K562 (cell line): ENCODE data around the gene IL4I1. TPM values are rescaled to one million over a fixed set of nuclear protein-coding genes. Genes with fewer than 3 reads are reported as not detected.
A peak's percentile ranks its signal among the peaks of the same experiment; 100 is the strongest.

ENCODE experiments used
- ATF7 ChIP-seq: fragments of 450-650 bp; IDR thresholded peaks from 2 replicates; pipeline ENCODE4 v1.7.1; 2014; ENCODE audit warnings: mild to moderate bottlenecking, moderate library complexity
- CEBPB ChIP-seq: fragments of 450-650 bp; IDR thresholded peaks from 2 replicates; pipeline ENCODE4 v1.6.1; 2016; ENCODE audit warnings: missing genetic modification characterization, missing compliant biosample characterization
- CREB1 ChIP-seq, 2 experiments: sonication (generic) in 1 of 2; formaldehyde crosslinking in 1 of 2; IDR thresholded peaks; 2 replicates each; pipeline versions ENCODE4 v1.6.1 to v1.8.0; 2012 to 2022; ENCODE audit warnings: inconsistent platforms in 1 of 2, mild to moderate bottlenecking in 1 of 2, missing genetic modification reagents in 1 of 2, moderate library complexity in 1 of 2
- E2F8 ChIP-seq: fragments of 450-650 bp; IDR thresholded peaks from 2 replicates; pipeline ENCODE4 v1.7.1; 2018; ENCODE audit warnings: mild to moderate bottlenecking, low read depth; ENCODE audit not compliant: partially characterized antibody
- FOXM1 ChIP-seq, 2 experiments: fragments of 450-650 bp in 1 of 2; sonication (generic) in 1 of 2; formaldehyde crosslinking in 1 of 2; IDR thresholded peaks; 2 replicates each; pipeline versions ENCODE4 v1.6.1 to v1.9.0; 2017 to 2022; ENCODE audit warnings: low read depth in 2 of 2, mild to moderate bottlenecking in 2 of 2, missing genetic modification reagents in 1 of 2, moderate library complexity in 1 of 2
- GTF2F1 ChIP-seq: IDR thresholded peaks from 2 replicates; pipeline ENCODE4 v1.6.1; 2011; ENCODE audit warnings: low read depth, low read length, improper control_type of control experiment
- HES1 ChIP-seq: fragments of 450-650 bp; IDR thresholded peaks from 2 replicates; pipeline ENCODE4 v1.6.1; 2016; ENCODE audit warnings: low read depth, mild to moderate bottlenecking, moderate library complexity
- HLTF ChIP-seq: fragments of 450-650 bp; IDR thresholded peaks from 2 replicates; pipeline ENCODE4 v1.6.1; 2016
- KAT8 ChIP-seq: fragments of 450-650 bp; IDR thresholded peaks from 2 replicates; pipeline ENCODE4 v1.6.1; 2016; ENCODE audit warnings: low read depth, mild to moderate bottlenecking
- MTA1 ChIP-seq: fragments of 450-650 bp; IDR thresholded peaks from 2 replicates; pipeline ENCODE4 v1.6.1; 2017; ENCODE audit warnings: borderline replicate concordance
- NBN ChIP-seq: fragments of 450-650 bp; IDR thresholded peaks from 2 replicates; pipeline ENCODE4 v1.6.1; 2016; ENCODE audit warnings: low read depth, mild to moderate bottlenecking
- NFE2L1 ChIP-seq: fragments of 450-650 bp; IDR thresholded peaks from 2 replicates; pipeline ENCODE4 v1.6.1; 2016; ENCODE audit warnings: missing genetic modification characterization, low read depth, mild to moderate bottlenecking, missing compliant biosample characterization, moderate library complexity, borderline replicate concordance
- POLR2H ChIP-seq: IDR thresholded peaks from 2 replicates; pipeline ENCODE4 v1.6.1; 2016; ENCODE audit warnings: missing genetic modification characterization, low read depth, mild to moderate bottlenecking, control low read depth, missing compliant biosample characterization, moderate library complexity
- PTTG1 ChIP-seq: fragments of 450-650 bp; IDR thresholded peaks from 2 replicates; pipeline ENCODE4 v1.6.1; 2016; ENCODE audit warnings: low read depth, mild to moderate bottlenecking, missing genetic modification characterization, missing compliant biosample characterization
- RBFOX2 ChIP-seq: fragments of 200-400 bp; formaldehyde crosslinking; IDR thresholded peaks from 2 replicates; pipeline ENCODE4 v1.6.1; 2017; ENCODE audit warnings: low read depth, mild to moderate bottlenecking, low read length, moderate library complexity
- SMARCA4 ChIP-seq: fragments of 450-650 bp; IDR thresholded peaks from 2 replicates; pipeline ENCODE4 v1.6.1; 2016
- TEAD1 ChIP-seq, 2 experiments: fragments of 450-650 bp in 1 of 2; sonication (generic) in 1 of 2; formaldehyde crosslinking; IDR thresholded peaks; 2 replicates each; pipeline versions ENCODE4 v1.4.0 to v1.8.0; 2020 to 2022; ENCODE audit warnings: mild to moderate bottlenecking in 2 of 2, missing genetic modification reagents in 1 of 2
- XRCC4 ChIP-seq: IDR thresholded peaks from one replicate; pipeline ENCODE4 v1.6.1; 2011; ENCODE audit not compliant: insufficient read depth, insufficient read length; ENCODE audit errors: extremely low read depth
- ZNF121 ChIP-seq: sonication (generic); formaldehyde crosslinking; conservative IDR thresholded peaks from 2 replicates; pipeline ENCODE4 v1.8.0; 2022; ENCODE audit warnings: missing genetic modification reagents
- ZNF347 ChIP-seq: fragments of 450-650 bp; formaldehyde crosslinking; IDR thresholded peaks from 2 replicates; pipeline ENCODE4 v1.4.0; 2020; ENCODE audit warnings: low read depth, mild to moderate bottlenecking, moderate library complexity
- ZNF41 ChIP-seq: fragments of 250-450 bp; sonication (Bioruptor Pico); conservative IDR thresholded peaks from 2 replicates; pipeline ENCODE4 v1.4.0; 2020; ENCODE audit warnings: mild to moderate bottlenecking
- ZNF445 ChIP-seq: fragments of 250-450 bp; sonication (Bioruptor Pico); IDR thresholded peaks from 2 replicates; pipeline ENCODE4 v1.4.0; 2020; ENCODE audit warnings: low read depth, mild to moderate bottlenecking, moderate library complexity
- polyA plus RNA-seq, 8 experiments: library from polyadenylated mRNA; depleted of rRNA in 4 of 8; stranded (reverse) in 5 of 8; unstranded in 3 of 8; fragments of >200 nt; fragmentation: Nextera tagmentation in 2 of 8; fragmentation: Illumina TruSeq in 1 of 8; extraction: Ambion mirVana in 2 of 8; extraction: Trizol in 1 of 8; gene quantifications; 2 replicates each; pipeline versions ENCODE4 v1.2.1 to v1.2.3, GENCODE V29; 2011 to 2014; ENCODE audit warnings: inconsistent platforms in 1 of 8, missing spikeins in 1 of 8
- total RNA-seq, 7 experiments: library from RNA; depleted of rRNA in 6 of 7; stranded (reverse); fragments of >200 nt in 6 of 7; fragmentation: Illumina TruSeq in 2 of 7; extraction: Trizol in 2 of 7; gene quantifications; 2 replicates each; pipeline versions ENCODE4 v1.2.1 to v1.2.3, GENCODE V29; 2011 to 2021; ENCODE audit warnings: low replicate concordance in 1 of 7
- TF ChIP-seq, protein P1 (sequence below): fragments of 250-450 bp; sonication (Bioruptor Pico); IDR thresholded peaks from 2 replicates; pipeline ENCODE4 v1.8.0; 2022; ENCODE audit warnings: moderate library complexity, mild to moderate bottlenecking, inconsistent platforms
- TF ChIP-seq, protein P2 (sequence below): sonication (generic); formaldehyde crosslinking; IDR thresholded peaks from 2 replicates; pipeline ENCODE4 v1.8.0; 2023; ENCODE audit warnings: mild to moderate bottlenecking, missing genetic modification reagents

The IL4I1 gene
- total and polyA plus RNA-seq, 9 of the 15 experiments (the other 6 are each of a cell fraction or from before 2014, with no cell fraction given) = 0.06 to 0.95 (median 0.43) TPM; not detected in 2

GRCh38 chr19:49866933-49867782 lies 29.5 kb downstream of the IL4I1 start, which contains the start of gene PNKP (continued):
- no peak for TF ChIP-seq HES1
- no peak for TF ChIP-seq CEBPB (tag)
- TF ChIP-seq, protein P1, sequence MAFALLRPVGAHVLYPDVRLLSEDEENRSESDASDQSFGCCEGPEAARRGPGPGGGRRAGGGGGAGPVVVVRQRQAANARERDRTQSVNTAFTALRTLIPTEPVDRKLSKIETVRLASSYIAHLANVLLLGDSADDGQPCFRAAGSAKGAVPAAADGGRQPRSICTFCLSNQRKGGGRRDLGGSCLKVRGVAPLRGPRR (CRISPR knock-in tag) = no peak
- TF ChIP-seq POLR2H (tag) = peak; percentile 52; the same call in 1 of the 2 replicates
- TF ChIP-seq SMARCA4 = no peak
- peak; percentile 84 for TF ChIP-seq E2F8
- TF ChIP-seq PTTG1 = no peak
- peak; percentile 93 for TF ChIP-seq RBFOX2
- TF ChIP-seq CREB1 (IDR thresholded peaks at IDR 0.05) = peak; percentile 83
- TF ChIP-seq CREB1 (CRISPR knock-in tag; IDR thresholded peaks at IDR 0.05) = peak; percentile 81
- no peak for TF ChIP-seq ZNF347 (CRISPR knock-in tag)
- peak; percentile 88 for TF ChIP-seq ATF7
- no peak for TF ChIP-seq ZNF121 (CRISPR knock-in tag)
- TF ChIP-seq, protein P2, sequence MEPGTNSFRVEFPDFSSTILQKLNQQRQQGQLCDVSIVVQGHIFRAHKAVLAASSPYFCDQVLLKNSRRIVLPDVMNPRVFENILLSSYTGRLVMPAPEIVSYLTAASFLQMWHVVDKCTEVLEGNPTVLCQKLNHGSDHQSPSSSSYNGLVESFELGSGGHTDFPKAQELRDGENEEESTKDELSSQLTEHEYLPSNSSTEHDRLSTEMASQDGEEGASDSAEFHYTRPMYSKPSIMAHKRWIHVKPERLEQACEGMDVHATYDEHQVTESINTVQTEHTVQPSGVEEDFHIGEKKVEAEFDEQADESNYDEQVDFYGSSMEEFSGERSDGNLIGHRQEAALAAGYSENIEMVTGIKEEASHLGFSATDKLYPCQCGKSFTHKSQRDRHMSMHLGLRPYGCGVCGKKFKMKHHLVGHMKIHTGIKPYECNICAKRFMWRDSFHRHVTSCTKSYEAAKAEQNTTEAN (CRISPR knock-in tag) = no peak
- no peak for TF ChIP-seq ZNF445 (CRISPR knock-in tag)
- TF ChIP-seq NFE2L1 (tag) = no peak
- TF ChIP-seq ZNF41 (CRISPR knock-in tag) = no peak
- TF ChIP-seq XRCC4 = no peak
- peak; percentile 31; the same call in 1 of the 2 replicates for TF ChIP-seq NBN
- TF ChIP-seq TEAD1 (CRISPR knock-in tag; IDR thresholded peaks at IDR 0.05) = peak in 1 of 2 experiments; percentile 60; a peak in 1 of 4 replicates
- peak; percentile 90 for TF ChIP-seq MTA1
- no peak for TF ChIP-seq KAT8
- no peak for TF ChIP-seq FOXM1 (IDR thresholded peaks at IDR 0.05; ENCODE audit: low read depth)
- no peak for TF ChIP-seq FOXM1 (CRISPR knock-in tag; IDR thresholded peaks at IDR 0.05; ENCODE audit: low read depth)
- TF ChIP-seq GTF2F1 = 0 out of 2 replicates have a peak, but pooled peaks have one; percentile 24
- TF ChIP-seq HLTF = no peak
